WERI-Rb-1 (cell line): Measurements from ENCODE around the gene SLIRP.
A peak's percentile ranks its signal among the peaks of the same experiment; 100 is the strongest.

Experiments used
- DNase-seq: peaks from one replicate; pipeline ENCODE4 v3.0.0-alpha.2; 2020
- H3K27ac ChIP-seq: fragments of 250-450 bp; sonication (Bioruptor Pico); 2 replicates; pipeline ENCODE4 v1.5.1; 2020; ENCODE audit warnings: mild to moderate bottlenecking, moderate library complexity
- H3K27me3 ChIP-seq: fragments of 250-450 bp; sonication (Bioruptor Pico); 2 replicates; pipeline ENCODE4 v1.5.1; 2021; ENCODE audit warnings: mild to moderate bottlenecking, low read depth, moderate library complexity; ENCODE audit not compliant: insufficient read depth, severe bottlenecking
- H3K36me3 ChIP-seq: fragments of 250-450 bp; sonication (Bioruptor Pico); 2 replicates; pipeline ENCODE4 v1.5.1; 2020; ENCODE audit warnings: mild to moderate bottlenecking, moderate library complexity
- H3K4me3 ChIP-seq: 2 replicates; pipeline ENCODE4 v1.5.1; 2011; ENCODE audit warnings: low read depth, mild to moderate bottlenecking, control low read depth, low read length
- H3K9me3 ChIP-seq: fragments of 250-450 bp; sonication (Bioruptor Pico); 2 replicates; pipeline ENCODE4 v1.5.1; 2021; ENCODE audit warnings: mild to moderate bottlenecking, moderate library complexity; ENCODE audit not compliant: severe bottlenecking
- CTCF ChIP-seq: IDR thresholded peaks from 2 replicates; pipeline ENCODE4 v1.5.1; 2011; ENCODE audit warnings: low read depth, mild to moderate bottlenecking, control low read depth, inconsistent platforms, low read length

SLIRP gene

DNA sequence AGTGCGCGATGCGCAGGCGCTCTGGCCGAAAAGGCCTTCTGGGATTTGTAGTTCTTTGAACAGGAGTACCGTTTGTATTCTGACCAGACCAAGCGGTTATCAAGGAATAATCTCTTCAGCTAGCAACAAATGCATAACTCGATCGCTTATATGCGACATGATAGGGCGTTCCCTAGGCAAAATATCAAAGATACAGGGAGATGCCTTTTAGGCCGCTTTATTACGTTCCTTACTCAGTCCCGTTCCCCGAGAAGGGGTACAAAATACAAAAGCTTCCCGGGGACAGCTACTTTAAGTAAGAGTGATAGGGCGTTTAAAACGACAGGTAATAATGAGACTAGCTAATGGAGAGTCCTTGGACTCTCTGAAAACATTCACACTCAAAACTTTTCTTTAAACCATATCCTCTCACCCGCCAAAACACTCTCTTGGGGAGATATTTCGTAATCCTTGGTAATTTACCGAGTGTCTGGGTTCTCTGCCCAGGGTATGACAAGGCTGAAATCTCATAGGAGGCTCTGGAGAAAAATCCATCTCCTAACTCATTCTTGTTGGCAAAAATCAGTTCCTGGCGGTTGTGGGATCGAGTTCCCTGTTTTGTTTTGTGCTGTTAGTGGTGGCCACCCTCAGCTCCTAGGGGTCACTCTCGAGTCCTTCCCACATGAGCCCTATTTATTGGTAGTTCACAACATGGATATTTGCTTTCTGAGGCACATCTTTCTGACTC, 53.5 kb downstream of the SLIRP start:
- DNase-seq: no peak
- peak; percentile 25; the same call in 1 of the 2 replicates for TF ChIP-seq CTCF
- H3K9me3 ChIP-seq: no peaks in the 10 kb centered on the region
- peak overlapping the region; percentile 89 for H3K27ac ChIP-seq
- H3K4me3 ChIP-seq: peak overlapping the region; percentile 89
- H3K27me3 ChIP-seq: no peaks in the 10 kb centered on the region
- peaks cover 13% of the 10 kb centered on the region for H3K36me3 ChIP-seq

DNA sequence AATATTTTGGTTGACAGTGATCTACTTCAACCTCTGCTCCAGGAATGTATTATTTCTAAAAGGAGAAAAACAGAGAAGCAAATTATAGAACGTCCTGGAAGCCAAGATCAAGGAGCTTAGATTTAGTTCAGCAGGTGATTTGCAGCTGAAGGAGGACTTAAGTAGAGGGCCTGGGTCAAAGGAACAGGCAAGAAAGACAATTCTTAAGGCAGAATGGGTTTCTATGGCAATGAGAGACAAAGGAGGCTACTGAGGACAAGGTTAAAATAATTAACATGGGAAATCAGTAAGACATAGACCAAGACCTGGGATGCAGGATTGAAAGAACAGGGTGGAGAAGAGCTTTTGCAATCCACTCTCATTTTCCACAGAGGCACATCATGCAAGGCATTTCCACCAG, 55.4 kb downstream of the SLIRP start:
- no peak for DNase-seq
- H3K9me3 ChIP-seq: no peaks in the 10 kb centered on the region
- H3K4me3 ChIP-seq: peak overlapping the region; percentile 0; the same call in 1 of the 2 replicates
- peak overlapping the region; percentile 89 for H3K27ac ChIP-seq
- H3K36me3 ChIP-seq: peaks cover 8% of the 10 kb centered on the region
- H3K27me3 ChIP-seq: no peaks in the 10 kb centered on the region
- TF ChIP-seq CTCF: no peak

DNA sequence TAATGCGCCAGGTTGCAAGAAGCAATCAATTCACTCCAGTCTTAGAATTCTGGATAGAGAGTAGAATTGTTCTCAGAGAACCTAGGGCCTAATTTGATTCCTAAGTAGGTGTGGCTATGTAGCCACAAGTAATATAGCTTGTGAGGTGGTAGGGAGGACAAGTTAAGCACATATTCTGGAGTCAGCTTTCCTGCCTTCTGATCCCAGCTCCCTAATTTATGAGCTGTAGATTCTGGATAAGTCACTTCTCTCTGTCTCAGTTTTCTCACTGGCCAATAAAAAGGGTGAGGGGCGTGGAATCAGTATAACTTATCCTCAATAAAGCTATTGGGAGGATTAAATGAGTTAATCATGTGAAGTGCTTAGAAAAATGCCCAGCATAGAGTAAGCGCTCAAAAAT, 56.1 kb downstream of the SLIRP start:
- Histone ChIP-seq H3K27ac (peak overlapping the region; percentile 89), H3K9me3 (no peaks in the 10 kb centered on the region), H3K36me3 (peaks cover 2% of the 10 kb centered on the region; the same call in 1 of the 2 replicates), H3K27me3 (no peaks in the 10 kb centered on the region), H3K4me3 (no peak overlapping the region)
- peak; percentile 61 for DNase-seq
- TF ChIP-seq CTCF: no peak
